ENCODE results near the gene TRAK2. TPM values are rescaled to one million over a fixed set of nuclear protein-coding genes. Genes with fewer than 3 reads are reported as not detected.
"Not testable (repeated sequence)": the region's sequence is repeated elsewhere in the genome, so short reads cannot be mapped to it uniquely, and the experiment has no call there.

The TRAK2 gene
- total and polyA plus RNA-seq, 2 experiments from 2014 or later = 6.7 to 17.0 TPM

DNA sequence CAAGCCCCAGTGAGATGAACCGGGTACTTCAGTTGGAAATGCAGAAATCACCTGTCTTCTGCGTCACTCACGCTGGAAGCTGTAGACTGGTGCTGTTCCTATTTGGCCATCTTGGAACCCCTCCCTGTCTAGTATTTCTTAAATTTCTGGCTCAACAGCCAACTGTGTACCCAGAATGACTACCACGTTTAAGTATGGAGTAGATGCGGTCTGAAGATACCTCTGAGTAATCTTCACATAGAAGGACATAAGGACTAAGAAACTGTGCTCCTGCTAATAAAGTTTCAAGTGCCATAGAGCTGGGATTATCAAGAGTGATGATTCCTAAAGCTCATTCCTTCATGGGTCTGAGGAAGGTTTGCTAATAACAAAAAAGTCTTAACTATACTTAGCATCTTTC is 20.4 kb downstream of the TRAK2 start (continued):
- TF ChIP-seq, protein P1, sequence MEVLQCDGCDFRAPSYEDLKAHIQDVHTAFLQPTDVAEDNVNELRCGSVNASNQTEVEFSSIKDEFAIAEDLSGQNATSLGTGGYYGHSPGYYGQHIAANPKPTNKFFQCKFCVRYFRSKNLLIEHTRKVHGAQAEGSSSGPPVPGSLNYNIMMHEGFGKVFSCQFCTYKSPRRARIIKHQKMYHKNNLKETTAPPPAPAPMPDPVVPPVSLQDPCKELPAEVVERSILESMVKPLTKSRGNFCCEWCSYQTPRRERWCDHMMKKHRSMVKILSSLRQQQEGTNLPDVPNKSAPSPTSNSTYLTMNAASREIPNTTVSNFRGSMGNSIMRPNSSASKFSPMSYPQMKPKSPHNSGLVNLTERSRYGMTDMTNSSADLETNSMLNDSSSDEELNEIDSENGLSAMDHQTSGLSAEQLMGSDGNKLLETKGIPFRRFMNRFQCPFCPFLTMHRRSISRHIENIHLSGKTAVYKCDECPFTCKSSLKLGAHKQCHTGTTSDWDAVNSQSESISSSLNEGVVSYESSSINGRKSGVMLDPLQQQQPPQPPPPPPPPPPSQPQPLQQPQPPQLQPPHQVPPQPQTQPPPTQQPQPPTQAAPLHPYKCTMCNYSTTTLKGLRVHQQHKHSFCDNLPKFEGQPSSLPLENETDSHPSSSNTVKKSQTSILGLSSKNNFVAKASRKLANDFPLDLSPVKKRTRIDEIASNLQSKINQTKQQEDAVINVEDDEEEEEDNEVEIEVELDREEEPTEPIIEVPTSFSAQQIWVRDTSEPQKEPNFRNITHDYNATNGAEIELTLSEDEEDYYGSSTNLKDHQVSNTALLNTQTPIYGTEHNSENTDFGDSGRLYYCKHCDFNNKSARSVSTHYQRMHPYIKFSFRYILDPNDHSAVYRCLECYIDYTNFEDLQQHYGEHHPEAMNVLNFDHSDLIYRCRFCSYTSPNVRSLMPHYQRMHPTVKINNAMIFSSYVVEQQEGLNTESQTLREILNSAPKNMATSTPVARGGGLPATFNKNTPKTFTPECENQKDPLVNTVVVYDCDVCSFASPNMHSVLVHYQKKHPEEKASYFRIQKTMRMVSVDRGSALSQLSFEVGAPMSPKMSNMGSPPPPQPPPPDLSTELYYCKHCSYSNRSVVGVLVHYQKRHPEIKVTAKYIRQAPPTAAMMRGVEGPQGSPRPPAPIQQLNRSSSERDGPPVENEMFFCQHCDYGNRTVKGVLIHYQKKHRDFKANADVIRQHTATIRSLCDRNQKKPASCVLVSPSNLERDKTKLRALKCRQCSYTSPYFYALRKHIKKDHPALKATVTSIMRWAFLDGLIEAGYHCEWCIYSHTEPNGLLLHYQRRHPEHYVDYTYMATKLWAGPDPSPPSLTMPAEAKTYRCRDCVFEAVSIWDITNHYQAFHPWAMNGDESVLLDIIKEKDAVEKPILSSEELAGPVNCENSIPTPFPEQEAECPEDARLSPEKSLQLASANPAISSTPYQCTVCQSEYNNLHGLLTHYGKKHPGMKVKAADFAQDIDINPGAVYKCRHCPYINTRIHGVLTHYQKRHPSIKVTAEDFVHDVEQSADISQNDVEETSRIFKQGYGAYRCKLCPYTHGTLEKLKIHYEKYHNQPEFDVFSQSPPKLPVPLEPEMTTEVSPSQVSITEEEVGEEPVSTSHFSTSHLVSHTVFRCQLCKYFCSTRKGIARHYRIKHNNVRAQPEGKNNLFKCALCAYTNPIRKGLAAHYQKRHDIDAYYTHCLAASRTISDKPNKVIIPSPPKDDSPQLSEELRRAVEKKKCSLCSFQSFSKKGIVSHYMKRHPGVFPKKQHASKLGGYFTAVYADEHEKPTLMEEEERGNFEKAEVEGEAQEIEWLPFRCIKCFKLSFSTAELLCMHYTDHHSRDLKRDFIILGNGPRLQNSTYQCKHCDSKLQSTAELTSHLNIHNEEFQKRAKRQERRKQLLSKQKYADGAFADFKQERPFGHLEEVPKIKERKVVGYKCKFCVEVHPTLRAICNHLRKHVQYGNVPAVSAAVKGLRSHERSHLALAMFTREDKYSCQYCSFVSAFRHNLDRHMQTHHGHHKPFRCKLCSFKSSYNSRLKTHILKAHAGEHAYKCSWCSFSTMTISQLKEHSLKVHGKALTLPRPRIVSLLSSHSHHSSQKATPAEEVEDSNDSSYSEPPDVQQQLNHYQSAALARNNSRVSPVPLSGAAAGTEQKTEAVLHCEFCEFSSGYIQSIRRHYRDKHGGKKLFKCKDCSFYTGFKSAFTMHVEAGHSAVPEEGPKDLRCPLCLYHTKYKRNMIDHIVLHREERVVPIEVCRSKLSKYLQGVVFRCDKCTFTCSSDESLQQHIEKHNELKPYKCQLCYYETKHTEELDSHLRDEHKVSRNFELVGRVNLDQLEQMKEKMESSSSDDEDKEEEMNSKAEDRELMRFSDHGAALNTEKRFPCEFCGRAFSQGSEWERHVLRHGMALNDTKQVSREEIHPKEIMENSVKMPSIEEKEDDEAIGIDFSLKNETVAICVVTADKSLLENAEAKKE (CRISPR knock-in tag; IDR thresholded peaks at IDR 0.05) = no peak
- TF ChIP-seq ZNF114 (CRISPR knock-in tag; IDR thresholded peaks at IDR 0.05) (no peak), STAT1 (IDR thresholded peaks at IDR 0.05; ENCODE audit: unreplicated experiment) (no peak)

GRCh38 chr2:201430322-201430721 is 20.9 kb downstream of the TRAK2 start:
- not testable (repeated sequence) for H4K20me1 ChIP-seq (replicated peaks; ENCODE audit: insufficient read depth); H3K4me3 Mint-ChIP-seq; H3K27me3 Mint-ChIP-seq (ENCODE audit: insufficient read depth, low read depth, poor library complexity); DNase-seq (ENCODE audit: low spot score); ATAC-seq; H3K4me1 Mint-ChIP-seq; H3K4me2 ChIP-seq; H3K4me3 ChIP-seq; H3K27me3 ChIP-seq (ENCODE audit: insufficient read depth); H3K27ac Mint-ChIP-seq; H3K9me2 ChIP-seq (ENCODE audit: insufficient read depth); H2AFZ ChIP-seq; H3F3A ChIP-seq (replicated peaks; ENCODE audit: low read depth); H3K36me3 ChIP-seq (ENCODE audit: insufficient read depth); H3K4me1 ChIP-seq (ENCODE audit: insufficient read depth); H3K27ac ChIP-seq (ENCODE audit: low read depth)
- peaks cover 37% of the 10 kb centered on the region for H3K79me2 ChIP-seq (replicated peaks; ENCODE audit: insufficient read depth)
- H3K9me3 Mint-ChIP-seq = peaks cover 38% of the 10 kb centered on the region
- peaks cover 32% of the 10 kb centered on the region for H3K36me3 Mint-ChIP-seq (ENCODE audit: low read depth)

DNA sequence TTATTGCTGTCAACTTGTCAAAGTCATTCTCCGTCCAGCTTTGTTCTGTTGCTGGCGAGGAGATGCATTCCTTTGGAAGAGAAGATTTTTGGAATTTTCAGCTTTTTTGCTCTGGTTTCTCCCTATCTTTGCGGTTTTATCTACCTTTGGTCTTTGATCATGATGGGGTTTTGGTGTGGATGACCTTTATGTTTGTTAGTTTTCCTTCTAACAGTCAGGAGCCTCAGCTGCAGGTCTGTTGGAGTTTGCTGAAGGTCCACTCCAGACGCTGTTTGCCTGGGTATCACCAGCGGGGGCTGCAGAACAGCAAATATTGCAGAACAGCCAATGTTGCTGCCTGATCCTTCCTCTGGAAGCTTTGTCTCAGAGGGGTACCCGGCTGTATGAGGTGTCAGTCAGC is 21.4 kb downstream of the TRAK2 start:
- H3K79me2 ChIP-seq (replicated peaks; ENCODE audit: insufficient read depth) = peaks cover 36% of the 10 kb centered on the region

DNA sequence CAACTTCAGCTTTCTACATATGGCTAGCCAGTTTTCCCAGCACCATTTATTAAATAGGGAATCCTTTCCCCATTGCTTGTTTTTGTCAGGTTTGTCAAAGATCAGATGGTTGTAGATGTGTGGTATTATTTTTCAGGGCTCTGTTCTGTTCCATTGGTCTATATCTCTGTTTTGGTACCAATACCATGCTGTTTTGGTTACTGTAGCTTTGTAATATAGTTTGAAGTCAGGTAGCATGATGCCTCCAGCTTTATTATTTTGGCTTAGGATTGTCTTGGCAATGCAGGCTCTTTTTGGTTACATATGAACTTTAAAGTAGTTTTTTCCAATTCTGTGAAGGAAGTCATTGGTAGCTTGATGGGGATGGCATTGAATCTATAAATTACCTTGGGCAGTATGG is 22.9 kb downstream of the TRAK2 start:
- H3K27me3 ChIP-seq (ENCODE audit: insufficient read depth); H3K4me3 ChIP-seq; H3K27ac Mint-ChIP-seq; H4K20me1 ChIP-seq (replicated peaks; ENCODE audit: insufficient read depth); ATAC-seq; DNase-seq (ENCODE audit: low spot score); H3K4me2 ChIP-seq; H3K4me1 Mint-ChIP-seq; H3K27me3 Mint-ChIP-seq (ENCODE audit: insufficient read depth, low read depth, poor library complexity); H3F3A ChIP-seq (replicated peaks; ENCODE audit: low read depth); H3K4me1 ChIP-seq (ENCODE audit: insufficient read depth); H3K27ac ChIP-seq (ENCODE audit: low read depth); H3K36me3 ChIP-seq (ENCODE audit: insufficient read depth); H3K4me3 Mint-ChIP-seq; H3K9me2 ChIP-seq (ENCODE audit: insufficient read depth); H2AFZ ChIP-seq: not testable (repeated sequence)
- H3K79me2 ChIP-seq (replicated peaks; ENCODE audit: insufficient read depth) = peaks cover 30% of the 10 kb centered on the region
- H3K36me3 Mint-ChIP-seq (ENCODE audit: low read depth) = peaks cover 32% of the 10 kb centered on the region
- H3K9me3 Mint-ChIP-seq = peaks cover 38% of the 10 kb centered on the region

More for the DNA sequence above, 21.4 kb downstream of the TRAK2 start:
- H3K4me2 ChIP-seq; H3K27me3 Mint-ChIP-seq (ENCODE audit: insufficient read depth, low read depth, poor library complexity); H3K27me3 ChIP-seq (ENCODE audit: insufficient read depth); H2AFZ ChIP-seq; H3K27ac ChIP-seq (ENCODE audit: low read depth); H3K4me3 Mint-ChIP-seq; H4K20me1 ChIP-seq (replicated peaks; ENCODE audit: insufficient read depth); DNase-seq (ENCODE audit: low spot score); H3K4me3 ChIP-seq; H3K27ac Mint-ChIP-seq; H3K36me3 ChIP-seq (ENCODE audit: insufficient read depth); H3K9me2 ChIP-seq (ENCODE audit: insufficient read depth); H3K4me1 ChIP-seq (ENCODE audit: insufficient read depth); H3F3A ChIP-seq (replicated peaks; ENCODE audit: low read depth); ATAC-seq; H3K4me1 Mint-ChIP-seq: not testable (repeated sequence)
- Mint-ChIP-seq H3K36me3 (ENCODE audit: low read depth) (peaks cover 32% of the 10 kb centered on the region), H3K9me3 (peaks cover 38% of the 10 kb centered on the region)

All from GM23338 (cell line).